Gastrocnemius medialis (tissue), 4 donors: Measurements from ENCODE around the gene ARID1B.

Source experiments
- CTCF ChIP-seq, 5 experiments: fragments of 450-650 bp in 3 of 5; fragments of 200-600 bp in 2 of 5; sonication (generic) in 2 of 5; IDR thresholded peaks in 4 of 5; conservative IDR thresholded peaks in 1 of 5; 1 replicate in 4 of 5; 2 replicates in 1 of 5; pipeline ENCODE4 v1.5.1; 2016 to 2019; ENCODE audit warnings: antibody characterized with exemption in 5 of 5, mild to moderate bottlenecking in 3 of 5, moderate library complexity in 3 of 5
- POLR2A ChIP-seq, 2 donors: fragments of 450-650 bp; IDR thresholded peaks; one replicate each; pipeline ENCODE4 v1.6.1; 2017; ENCODE audit warnings: antibody characterized with exemption in 2 of 2, mild to moderate bottlenecking in 2 of 2, moderate library complexity in 2 of 2

- TF ChIP-seq CTCF (IDR thresholded peaks at IDR 0.05 in 4 of 5, conservative IDR thresholded peaks at IDR 0.05 in 1 of 5) (no peak), POLR2A (IDR thresholded peaks at IDR 0.05) (no peak)
Observed at GRCh38 chr6:157073596-157073995, 296.4 kb downstream of the ARID1B start.
